ENCODE measurements around the gene SLC9C1. TPM values are rescaled to one million over a fixed set of nuclear protein-coding genes. Genes with fewer than 3 reads are reported as not detected.
A peak's percentile ranks its signal among the peaks of the same experiment; 100 is the strongest.

Gene SLC9C1
- total RNA-seq, 3 donors from 2014 or later: 0.15 to 0.48 TPM; not detected in 1

DNA sequence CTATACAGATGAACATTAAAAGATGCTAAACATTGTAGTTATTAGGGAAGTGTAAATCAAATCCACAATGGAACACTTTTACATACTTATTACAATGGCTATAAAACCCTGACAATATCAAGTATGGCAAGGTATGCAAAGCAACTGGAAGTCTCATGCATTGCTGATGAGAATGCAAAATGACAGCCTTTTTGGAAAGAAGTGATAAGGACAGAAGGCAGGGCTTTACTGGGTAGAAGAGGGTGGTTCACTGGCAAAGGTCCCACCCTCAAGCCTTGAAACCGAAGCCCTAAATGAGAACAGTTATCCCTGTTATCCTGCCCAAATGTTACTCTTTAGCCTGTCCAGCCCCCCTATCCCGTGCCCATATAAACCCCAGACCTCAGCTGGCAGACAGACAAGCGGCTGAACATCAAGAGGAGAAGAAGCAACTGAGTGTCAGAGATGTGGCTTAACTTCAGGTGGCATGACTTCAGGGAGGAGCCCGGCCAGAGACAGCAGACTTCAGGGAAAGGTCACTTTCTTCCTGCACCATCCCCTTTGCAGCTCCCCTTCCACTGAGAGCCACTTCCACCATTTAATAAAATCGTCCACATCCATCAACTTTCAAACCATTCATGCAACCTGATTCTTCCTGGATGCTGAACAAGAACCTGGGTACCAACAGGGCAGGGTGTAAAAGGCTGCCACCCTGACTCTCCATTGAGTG is 160.2 kb downstream of the SLC9C1 start:
- no peaks in the 10 kb centered on the region for H3K27me3 ChIP-seq
- no peak for TF ChIP-seq POLR2A (IDR thresholded peaks at IDR 0.05)
- TF ChIP-seq, protein P1, sequence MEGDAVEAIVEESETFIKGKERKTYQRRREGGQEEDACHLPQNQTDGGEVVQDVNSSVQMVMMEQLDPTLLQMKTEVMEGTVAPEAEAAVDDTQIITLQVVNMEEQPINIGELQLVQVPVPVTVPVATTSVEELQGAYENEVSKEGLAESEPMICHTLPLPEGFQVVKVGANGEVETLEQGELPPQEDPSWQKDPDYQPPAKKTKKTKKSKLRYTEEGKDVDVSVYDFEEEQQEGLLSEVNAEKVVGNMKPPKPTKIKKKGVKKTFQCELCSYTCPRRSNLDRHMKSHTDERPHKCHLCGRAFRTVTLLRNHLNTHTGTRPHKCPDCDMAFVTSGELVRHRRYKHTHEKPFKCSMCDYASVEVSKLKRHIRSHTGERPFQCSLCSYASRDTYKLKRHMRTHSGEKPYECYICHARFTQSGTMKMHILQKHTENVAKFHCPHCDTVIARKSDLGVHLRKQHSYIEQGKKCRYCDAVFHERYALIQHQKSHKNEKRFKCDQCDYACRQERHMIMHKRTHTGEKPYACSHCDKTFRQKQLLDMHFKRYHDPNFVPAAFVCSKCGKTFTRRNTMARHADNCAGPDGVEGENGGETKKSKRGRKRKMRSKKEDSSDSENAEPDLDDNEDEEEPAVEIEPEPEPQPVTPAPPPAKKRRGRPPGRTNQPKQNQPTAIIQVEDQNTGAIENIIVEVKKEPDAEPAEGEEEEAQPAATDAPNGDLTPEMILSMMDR (IDR thresholded peaks at IDR 0.05): no peak
- no peak for TF ChIP-seq POLR2AphosphoS5 (IDR thresholded peaks at IDR 0.05)
- no peaks in the 10 kb centered on the region for H3K4me1 ChIP-seq
- H3K36me3 ChIP-seq: no peaks in the 10 kb centered on the region
- H3K27ac ChIP-seq: no peak overlapping the region
- no peak overlapping the region for H3K4me3 ChIP-seq
- intact Hi-C loops (cut with DNase I; ENCODE audit: low total_unique reads): no loop called here
- DNase-seq (ENCODE audit: low spot score in 2 of 2): no peak
- H3K9me3 ChIP-seq: no peaks in the 10 kb centered on the region

DNA sequence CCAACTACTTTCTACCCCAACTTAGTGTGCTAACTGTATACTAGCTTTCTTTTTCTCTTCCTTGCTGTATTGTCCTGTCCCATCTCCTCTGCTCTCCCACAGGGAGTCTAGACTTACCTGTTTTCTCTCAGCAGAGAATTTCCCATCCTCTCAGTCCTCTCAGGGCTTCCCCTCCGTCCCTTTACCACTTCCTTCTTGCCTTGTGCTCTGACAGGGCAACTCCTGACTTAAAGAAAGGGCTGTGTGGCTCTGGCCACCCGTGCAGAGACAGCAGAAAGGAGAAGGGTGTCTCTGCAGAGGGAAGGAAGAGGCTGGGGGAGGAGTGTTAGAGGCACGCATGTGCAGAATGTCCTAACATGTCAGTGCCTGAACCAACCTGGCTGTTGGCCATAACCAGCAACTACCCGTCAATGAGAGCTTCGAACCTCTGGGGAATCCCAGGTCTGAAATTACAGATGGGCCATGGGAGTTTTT is 161.0 kb downstream of the SLC9C1 start, which contains the start of gene GCSAM:
Gene GCSAM, minus strand, starts transcription at position 274 of the 474 bp plus-strand sequence. Its CDS starts 128 bp downstream, at position 146.
- DNase-seq (ENCODE audit: low spot score in 2 of 2): peak in 1 of 2 donors; percentile 51
- no peaks in the 10 kb centered on the region for H3K9me3 ChIP-seq
- no peaks in the 10 kb centered on the region for H3K27me3 ChIP-seq
- TF ChIP-seq, protein P1 (IDR thresholded peaks at IDR 0.05): no peak
- H3K27ac ChIP-seq: peak within 1 kb of the TSS in 1 of 2 donors; percentile 26
- H3K4me1 ChIP-seq: no peaks in the 10 kb centered on the region
- intact Hi-C loops (cut with DNase I; ENCODE audit: low total_unique reads): no loop called here
- H3K36me3 ChIP-seq: no peaks in the 10 kb centered on the region
- H3K4me3 ChIP-seq: peak within 1 kb of the TSS in 2 of 3 donors; percentile 28 to 38

DNA sequence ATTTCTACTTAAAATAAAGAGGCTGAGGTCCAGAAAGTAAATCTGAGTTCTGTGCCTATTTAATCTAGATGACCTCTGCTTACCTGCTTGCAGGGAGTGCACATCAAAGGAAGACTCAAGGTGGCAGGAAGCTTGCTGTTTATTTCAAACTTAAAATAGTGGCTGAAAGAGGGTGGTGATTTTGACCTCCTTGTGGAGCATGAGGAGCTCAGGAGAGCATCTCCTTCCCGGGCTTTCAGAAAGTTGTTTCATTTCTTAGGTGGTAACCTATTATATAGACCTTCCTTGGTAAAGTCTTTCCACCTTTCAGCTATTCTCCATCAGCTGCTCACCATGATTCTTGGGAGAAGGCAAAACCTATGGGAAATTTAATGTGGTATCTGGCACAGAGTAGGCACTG is 161.5 kb downstream of the SLC9C1 start:
- no peak for DNase-seq (ENCODE audit: low spot score in 2 of 2)
- H3K27ac ChIP-seq: peak overlapping the region in 1 of 2 donors; percentile 26
- TF ChIP-seq POLR2A (IDR thresholded peaks at IDR 0.05) (no peak), POLR2AphosphoS5 (IDR thresholded peaks at IDR 0.05) (no peak)
- TF ChIP-seq, protein P1 (IDR thresholded peaks at IDR 0.05): no peak
- H3K9me3 ChIP-seq: no peaks in the 10 kb centered on the region
- H3K4me3 ChIP-seq: peak overlapping the region in 2 of 3 donors; percentile 28 to 38
- H3K36me3 ChIP-seq: no peaks in the 10 kb centered on the region
- H3K4me1 ChIP-seq: no peaks in the 10 kb centered on the region
- intact Hi-C loops (cut with DNase I; ENCODE audit: low total_unique reads): no loop called here
- no peaks in the 10 kb centered on the region for H3K27me3 ChIP-seq

DNA sequence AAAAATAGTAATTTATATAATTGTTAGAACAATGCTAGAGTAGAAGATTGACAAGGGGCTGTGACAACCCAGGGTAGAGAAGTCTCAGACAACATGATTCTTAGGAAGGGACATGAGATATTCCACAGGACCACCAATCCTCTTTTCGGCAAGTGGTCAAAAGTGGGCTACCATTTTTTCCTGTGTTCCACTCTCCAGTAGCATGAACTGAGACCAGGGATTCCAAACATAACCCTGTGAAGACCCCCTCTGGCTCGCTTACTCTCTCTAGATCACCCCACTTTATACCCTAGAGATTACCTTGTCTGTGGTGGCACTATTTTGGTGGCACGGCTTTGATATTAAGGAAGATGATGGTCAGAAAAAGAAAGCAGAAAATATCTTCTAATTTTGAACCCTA is 161.9 kb downstream of the SLC9C1 start:
- Histone ChIP-seq H3K4me3 (no peak overlapping the region), H3K36me3 (no peaks in the 10 kb centered on the region), H3K27me3 (no peaks in the 10 kb centered on the region), H3K4me1 (no peaks in the 10 kb centered on the region), H3K27ac (no peak overlapping the region), H3K9me3 (no peaks in the 10 kb centered on the region)
- DNase-seq (ENCODE audit: low spot score in 2 of 2): no peak
- intact Hi-C loops (cut with DNase I; ENCODE audit: low total_unique reads): no loop called here
- TF ChIP-seq, protein P1 (IDR thresholded peaks at IDR 0.05): no peak
- no peak for TF ChIP-seq POLR2AphosphoS5 (IDR thresholded peaks at IDR 0.05)
- TF ChIP-seq POLR2A (IDR thresholded peaks at IDR 0.05): no peak

DNA sequence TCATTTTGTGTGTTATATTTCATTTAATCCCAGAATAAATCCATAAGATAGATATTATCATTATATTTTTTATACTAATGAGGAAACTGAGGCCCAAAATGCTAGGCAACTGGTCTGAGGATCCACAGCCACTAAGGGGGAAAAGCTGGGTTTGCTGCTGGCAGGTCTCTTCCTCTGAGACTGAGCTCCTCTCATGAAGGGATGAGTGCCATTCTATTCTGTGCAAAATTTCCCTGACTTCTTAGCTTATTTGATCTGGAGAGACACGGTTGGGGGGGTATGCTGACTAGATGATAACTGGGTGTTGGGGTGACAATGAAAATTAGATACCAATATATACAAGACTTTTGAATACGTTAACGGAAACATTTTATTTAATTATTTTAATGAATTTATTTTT is 162.9 kb downstream of the SLC9C1 start:
- no peak for TF ChIP-seq POLR2AphosphoS5 (IDR thresholded peaks at IDR 0.05)
- TF ChIP-seq, protein P1 (IDR thresholded peaks at IDR 0.05): no peak
- no peak for TF ChIP-seq POLR2A (IDR thresholded peaks at IDR 0.05)
- intact Hi-C loops (cut with DNase I; ENCODE audit: low total_unique reads): no loop called here
- no peaks in the 10 kb centered on the region for H3K9me3 ChIP-seq
- no peaks in the 10 kb centered on the region for H3K36me3 ChIP-seq
- no peaks in the 10 kb centered on the region for H3K4me1 ChIP-seq
- no peaks in the 10 kb centered on the region for H3K27me3 ChIP-seq
- no peak overlapping the region for H3K27ac ChIP-seq
- no peak overlapping the region for H3K4me3 ChIP-seq
- DNase-seq (ENCODE audit: low spot score in 2 of 2): no peak
